ENCODE results near the gene BBX. TPM values are rescaled to one million over a fixed set of nuclear protein-coding genes. Genes with fewer than 3 reads are reported as not detected.

Gene BBX
- total RNA-seq, 4 donors from 2014 or later, result 24.2 to 68.7 (median 38.0) TPM

- 92% methylated on average over 3 of the region's 3 CpGs for WGBS
- Histone ChIP-seq H3K27ac (no peak overlapping the region), H3K27me3 (no peaks in the 10 kb centered on the region), H3K4me3 (no peak overlapping the region), H3K4me1 (no peaks in the 10 kb centered on the region), H3K36me3 (peaks cover 14% of the 10 kb centered on the region), H3K9me3 (no peaks in the 10 kb centered on the region)
- no peak for DNase-seq (ENCODE audit: low spot score in 2 of 2)
- TF ChIP-seq CTCF (IDR thresholded peaks at IDR 0.05) (no peak), POLR2AphosphoS5 (IDR thresholded peaks at IDR 0.05) (no peak), EP300 (IDR thresholded peaks at IDR 0.05) (no peak), POLR2A (IDR thresholded peaks at IDR 0.05) (no peak)
Observed at GRCh38 chr3:107752202-107752990, 229.6 kb downstream of the BBX start.

- WGBS, result 50% methylated on average over 2 of the region's 2 CpGs
- no peak overlapping the region for H3K27ac ChIP-seq
- no peaks in the 10 kb centered on the region for H3K27me3 ChIP-seq
- H3K4me1 ChIP-seq, result no peaks in the 10 kb centered on the region
- TF ChIP-seq POLR2AphosphoS5 (IDR thresholded peaks at IDR 0.05) (no peak), CTCF (IDR thresholded peaks at IDR 0.05) (peak in 1 of 2 donors; percentile 32)
- no peaks in the 10 kb centered on the region for H3K9me3 ChIP-seq
- H3K4me3 ChIP-seq, result no peak overlapping the region
- DNase-seq (ENCODE audit: low spot score in 2 of 2), result no peak
- H3K36me3 ChIP-seq, result peaks cover 12% of the 10 kb centered on the region
Observed at GRCh38 chr3:107753494-107753893, 230.7 kb downstream of the BBX start.

GRCh38 chr3:107753976-107754375, 231.2 kb downstream of the BBX start:
- no peak for DNase-seq (ENCODE audit: low spot score in 2 of 2)
- TF ChIP-seq EP300 (IDR thresholded peaks at IDR 0.05), result no peak
- TF ChIP-seq POLR2A (IDR thresholded peaks at IDR 0.05), result no peak
- no peak for TF ChIP-seq CTCF (IDR thresholded peaks at IDR 0.05)
- TF ChIP-seq POLR2AphosphoS5 (IDR thresholded peaks at IDR 0.05), result no peak
- 82% methylated on average over 4 of the region's 4 CpGs for WGBS
- Histone ChIP-seq H3K4me1 (no peaks in the 10 kb centered on the region), H3K27me3 (no peaks in the 10 kb centered on the region), H3K27ac (no peak overlapping the region), H3K36me3 (peaks cover 12% of the 10 kb centered on the region), H3K4me3 (no peak overlapping the region), H3K9me3 (no peaks in the 10 kb centered on the region)

GRCh38 chr3:107756649-107757048, 233.9 kb downstream of the BBX start:
- Histone ChIP-seq H3K36me3 (peaks cover 8% of the 10 kb centered on the region), H3K4me3 (no peak overlapping the region), H3K9me3 (no peaks in the 10 kb centered on the region), H3K27me3 (no peaks in the 10 kb centered on the region), H3K27ac (no peak overlapping the region), H3K4me1 (no peaks in the 10 kb centered on the region)
- TF ChIP-seq EP300 (IDR thresholded peaks at IDR 0.05), result no peak
- TF ChIP-seq POLR2AphosphoS5 (IDR thresholded peaks at IDR 0.05), result no peak
- TF ChIP-seq POLR2A (IDR thresholded peaks at IDR 0.05), result no peak
- TF ChIP-seq CTCF (IDR thresholded peaks at IDR 0.05), result no peak
- WGBS, result 83% methylated on average over 2 of the region's 2 CpGs
- no peak for DNase-seq (ENCODE audit: low spot score in 2 of 2)

GRCh38 chr3:107757140-107757539, 234.4 kb downstream of the BBX start:
- Histone ChIP-seq H3K4me1 (no peaks in the 10 kb centered on the region), H3K9me3 (no peaks in the 10 kb centered on the region), H3K36me3 (peaks cover 8% of the 10 kb centered on the region), H3K4me3 (no peak overlapping the region), H3K27me3 (no peaks in the 10 kb centered on the region), H3K27ac (no peak overlapping the region)
- no peak for TF ChIP-seq EP300 (IDR thresholded peaks at IDR 0.05)
- no peak for TF ChIP-seq POLR2AphosphoS5 (IDR thresholded peaks at IDR 0.05)
- TF ChIP-seq CTCF (IDR thresholded peaks at IDR 0.05), result no peak
- no peak for TF ChIP-seq POLR2A (IDR thresholded peaks at IDR 0.05)
- 71% methylated on average over 2 of the region's 2 CpGs for WGBS
- no peak for DNase-seq (ENCODE audit: low spot score in 2 of 2)
